HepG2 (cell line): ENCODE data around the gene ZBTB26. TPM values are rescaled to one million over a fixed set of nuclear protein-coding genes. Genes with fewer than 3 reads are reported as not detected.

ENCODE experiments used
- CBFB ChIP-seq: sonication (generic); formaldehyde crosslinking; IDR thresholded peaks from 2 replicates; pipeline ENCODE4 v1.4.0; 2020; ENCODE audit warnings: missing genetic modification reagents
- HDAC2 ChIP-seq: sonication (generic); formaldehyde crosslinking; IDR thresholded peaks from 2 replicates; pipeline ENCODE4 v1.4.0; 2020; ENCODE audit warnings: missing genetic modification reagents
- IRF2 ChIP-seq: IDR thresholded peaks from 2 replicates; pipeline ENCODE4 v1.6.1; 2018; ENCODE audit warnings: missing genetic modification reagents, missing compliant biosample characterization
- KDM1A ChIP-seq: IDR thresholded peaks from 2 replicates; pipeline ENCODE4 v1.6.1; 2016; ENCODE audit warnings: missing compliant biosample characterization
- NCOA1 ChIP-seq: sonication (generic); formaldehyde crosslinking; IDR thresholded peaks from 2 replicates; pipeline ENCODE4 v1.9.0; 2021; ENCODE audit warnings: missing genetic modification reagents
- PHF20 ChIP-seq: sonication (generic); formaldehyde crosslinking; IDR thresholded peaks from 2 replicates; pipeline ENCODE4 v1.5.0; 2020; ENCODE audit warnings: mild to moderate bottlenecking, missing genetic modification reagents
- RBM39 ChIP-seq: fragments of 200-400 bp; formaldehyde crosslinking; IDR thresholded peaks from one replicate; pipeline ENCODE4 v1.6.1; 2018; ENCODE audit warnings: antibody characterized with exemption, mild to moderate bottlenecking, low read depth, low read length; ENCODE audit not compliant: poor library complexity, severe bottlenecking
- SMYD3 ChIP-seq: sonication (generic); formaldehyde crosslinking; IDR thresholded peaks from 2 replicates; pipeline ENCODE4 v1.8.1; 2023; ENCODE audit warnings: mild to moderate bottlenecking, missing genetic modification reagents
- SRY ChIP-seq: sonication (generic); formaldehyde crosslinking; IDR thresholded peaks from 2 replicates; pipeline ENCODE4 v1.8.0; 2022; ENCODE audit warnings: mild to moderate bottlenecking, missing genetic modification reagents
- ZNF75D ChIP-seq: sonication (generic); formaldehyde crosslinking; IDR thresholded peaks from 2 replicates; pipeline ENCODE4 v1.8.1; 2023; ENCODE audit warnings: missing genetic modification reagents, mild to moderate bottlenecking, borderline replicate concordance
- ZNF878 ChIP-seq: sonication (generic); formaldehyde crosslinking; IDR thresholded peaks from 2 replicates; pipeline ENCODE4 v1.8.1; 2023; ENCODE audit warnings: mild to moderate bottlenecking, missing genetic modification reagents, moderate library complexity
- polyA plus RNA-seq, 8 experiments: library from polyadenylated mRNA; depleted of rRNA in 3 of 8; stranded (reverse) in 7 of 8; unstranded in 1 of 8; fragments of >200 nt; fragmentation: Illumina TruSeq in 4 of 8; extraction: Trizol in 4 of 8; gene quantifications; 2 replicates each; pipeline versions ENCODE4 v1.2.1 to v1.2.3, GENCODE V29; 2011 to 2016; ENCODE audit warnings: low read depth in 4 of 8, missing spikeins in 1 of 8, mixed read lengths in 1 of 8; ENCODE audit not compliant: insufficient read depth in 1 of 8
- total RNA-seq, 5 experiments: library from RNA; depleted of rRNA; stranded (reverse); fragments of >200 nt; fragmentation: Illumina TruSeq; extraction: Trizol; gene quantifications; 2 replicates each; pipeline ENCODE4 v1.2.3, GENCODE V29; 2016; ENCODE audit warnings: low read depth in 1 of 5
- TF ChIP-seq, protein P1 (sequence below): sonication (generic); formaldehyde crosslinking; IDR thresholded peaks from 2 replicates; pipeline ENCODE4 v1.4.0; 2020; ENCODE audit warnings: mild to moderate bottlenecking, missing genetic modification reagents, borderline replicate concordance
- TF ChIP-seq, protein P2 (sequence below): IDR thresholded peaks from 2 replicates; pipeline ENCODE4 v1.6.1; 2016; ENCODE audit warnings: low read depth, borderline replicate concordance
- TF ChIP-seq, protein P3 (sequence below): sonication (generic); formaldehyde crosslinking; IDR thresholded peaks from 2 replicates; pipeline ENCODE4 v1.4.0; 2020; ENCODE audit warnings: mild to moderate bottlenecking, missing genetic modification reagents
- TF ChIP-seq, protein P4 (sequence below): sonication (generic); formaldehyde crosslinking; IDR thresholded peaks from 2 replicates; pipeline ENCODE4 v1.5.1; 2020; ENCODE audit warnings: missing genetic modification reagents, mild to moderate bottlenecking, borderline replicate concordance

ZBTB26 gene
- total and polyA plus RNA-seq, 2 of the 13 experiments (the other 11 are each of a cell fraction or from before 2014, with no cell fraction given) = 4.5 to 8.6 TPM

DNA sequence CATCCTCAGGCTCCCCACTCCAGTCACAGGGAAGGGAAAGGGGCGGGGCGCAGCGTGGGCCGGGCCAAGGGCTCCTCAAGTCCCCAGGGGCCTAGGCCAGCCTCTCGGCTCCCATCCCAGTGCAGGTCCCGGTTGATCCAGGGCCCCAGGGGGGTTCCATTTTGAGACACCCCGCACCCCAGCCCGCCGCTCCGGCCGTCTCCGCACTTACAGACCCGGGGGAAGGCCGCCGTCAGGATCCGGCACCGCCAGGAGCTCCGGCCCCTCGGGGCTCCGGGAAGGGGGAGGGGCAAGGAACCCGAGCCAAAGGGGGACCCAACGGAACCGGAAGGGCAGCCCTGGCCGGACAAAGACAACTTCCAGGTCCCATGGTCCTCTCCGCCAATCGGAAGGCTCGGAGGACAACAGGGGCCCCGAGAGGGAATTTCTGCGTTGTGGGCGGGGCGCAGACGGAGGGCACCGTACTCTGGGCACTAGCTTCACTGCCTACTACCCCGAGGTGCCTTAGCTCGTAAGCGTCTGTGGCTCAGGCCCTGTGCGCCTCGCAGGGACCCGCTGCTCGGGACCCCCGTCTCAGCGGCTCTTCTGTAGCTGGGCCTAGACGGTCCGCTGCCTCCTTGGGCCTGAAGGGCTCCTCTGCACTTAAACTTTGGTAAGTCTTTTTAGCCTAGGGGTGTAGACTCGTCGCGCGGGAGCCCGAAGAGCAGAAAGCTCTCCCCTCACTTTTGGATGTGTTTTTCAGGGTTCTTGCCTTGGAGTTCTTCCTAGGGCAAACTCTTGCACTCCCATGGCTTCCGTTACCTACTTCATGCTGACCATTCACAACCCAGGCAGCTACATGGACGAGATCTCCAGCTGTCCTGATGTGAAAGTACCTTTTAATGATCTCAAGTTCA is at the start of gene ZBTB26 (continued):
- peak; percentile 28; the same call in 1 of the 2 replicates for TF ChIP-seq ZNF878 (CRISPR knock-in tag)
- TF ChIP-seq PHF20 (CRISPR knock-in tag) = peak; percentile 91
- TF ChIP-seq HDAC2 (CRISPR knock-in tag) = peak; percentile 44; the same call in 1 of the 2 replicates
- TF ChIP-seq, protein P1, sequence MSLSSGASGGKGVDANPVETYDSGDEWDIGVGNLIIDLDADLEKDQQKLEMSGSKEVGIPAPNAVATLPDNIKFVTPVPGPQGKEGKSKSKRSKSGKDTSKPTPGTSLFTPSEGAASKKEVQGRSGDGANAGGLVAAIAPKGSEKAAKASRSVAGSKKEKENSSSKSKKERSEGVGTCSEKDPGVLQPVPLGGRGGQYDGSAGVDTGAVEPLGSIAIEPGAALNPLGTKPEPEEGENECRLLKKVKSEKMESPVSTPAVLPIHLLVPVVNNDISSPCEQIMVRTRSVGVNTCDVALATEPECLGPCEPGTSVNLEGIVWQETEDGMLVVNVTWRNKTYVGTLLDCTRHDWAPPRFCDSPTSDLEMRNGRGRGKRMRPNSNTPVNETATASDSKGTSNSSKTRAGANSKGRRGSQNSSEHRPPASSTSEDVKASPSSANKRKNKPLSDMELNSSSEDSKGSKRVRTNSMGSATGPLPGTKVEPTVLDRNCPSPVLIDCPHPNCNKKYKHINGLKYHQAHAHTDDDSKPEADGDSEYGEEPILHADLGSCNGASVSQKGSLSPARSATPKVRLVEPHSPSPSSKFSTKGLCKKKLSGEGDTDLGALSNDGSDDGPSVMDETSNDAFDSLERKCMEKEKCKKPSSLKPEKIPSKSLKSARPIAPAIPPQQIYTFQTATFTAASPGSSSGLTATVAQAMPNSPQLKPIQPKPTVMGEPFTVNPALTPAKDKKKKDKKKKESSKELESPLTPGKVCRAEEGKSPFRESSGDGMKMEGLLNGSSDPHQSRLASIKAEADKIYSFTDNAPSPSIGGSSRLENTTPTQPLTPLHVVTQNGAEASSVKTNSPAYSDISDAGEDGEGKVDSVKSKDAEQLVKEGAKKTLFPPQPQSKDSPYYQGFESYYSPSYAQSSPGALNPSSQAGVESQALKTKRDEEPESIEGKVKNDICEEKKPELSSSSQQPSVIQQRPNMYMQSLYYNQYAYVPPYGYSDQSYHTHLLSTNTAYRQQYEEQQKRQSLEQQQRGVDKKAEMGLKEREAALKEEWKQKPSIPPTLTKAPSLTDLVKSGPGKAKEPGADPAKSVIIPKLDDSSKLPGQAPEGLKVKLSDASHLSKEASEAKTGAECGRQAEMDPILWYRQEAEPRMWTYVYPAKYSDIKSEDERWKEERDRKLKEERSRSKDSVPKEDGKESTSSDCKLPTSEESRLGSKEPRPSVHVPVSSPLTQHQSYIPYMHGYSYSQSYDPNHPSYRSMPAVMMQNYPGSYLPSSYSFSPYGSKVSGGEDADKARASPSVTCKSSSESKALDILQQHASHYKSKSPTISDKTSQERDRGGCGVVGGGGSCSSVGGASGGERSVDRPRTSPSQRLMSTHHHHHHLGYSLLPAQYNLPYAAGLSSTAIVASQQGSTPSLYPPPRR (CRISPR knock-in tag) = 0 out of 2 replicates have a peak, but pooled peaks have one; percentile 30
- TF ChIP-seq, protein P2, sequence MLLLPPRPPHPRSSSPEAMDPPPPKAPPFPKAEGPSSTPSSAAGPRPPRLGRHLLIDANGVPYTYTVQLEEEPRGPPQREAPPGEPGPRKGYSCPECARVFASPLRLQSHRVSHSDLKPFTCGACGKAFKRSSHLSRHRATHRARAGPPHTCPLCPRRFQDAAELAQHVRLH (CRISPR knock-in tag) = peak; percentile 81; the same call in 1 of the 2 replicates
- TF ChIP-seq ZNF75D = no peak
- no peak for TF ChIP-seq SMYD3
- TF ChIP-seq SRY (CRISPR knock-in tag) = peak; percentile 95
- peak; percentile 40 for TF ChIP-seq RBM39
- TF ChIP-seq, protein P3, sequence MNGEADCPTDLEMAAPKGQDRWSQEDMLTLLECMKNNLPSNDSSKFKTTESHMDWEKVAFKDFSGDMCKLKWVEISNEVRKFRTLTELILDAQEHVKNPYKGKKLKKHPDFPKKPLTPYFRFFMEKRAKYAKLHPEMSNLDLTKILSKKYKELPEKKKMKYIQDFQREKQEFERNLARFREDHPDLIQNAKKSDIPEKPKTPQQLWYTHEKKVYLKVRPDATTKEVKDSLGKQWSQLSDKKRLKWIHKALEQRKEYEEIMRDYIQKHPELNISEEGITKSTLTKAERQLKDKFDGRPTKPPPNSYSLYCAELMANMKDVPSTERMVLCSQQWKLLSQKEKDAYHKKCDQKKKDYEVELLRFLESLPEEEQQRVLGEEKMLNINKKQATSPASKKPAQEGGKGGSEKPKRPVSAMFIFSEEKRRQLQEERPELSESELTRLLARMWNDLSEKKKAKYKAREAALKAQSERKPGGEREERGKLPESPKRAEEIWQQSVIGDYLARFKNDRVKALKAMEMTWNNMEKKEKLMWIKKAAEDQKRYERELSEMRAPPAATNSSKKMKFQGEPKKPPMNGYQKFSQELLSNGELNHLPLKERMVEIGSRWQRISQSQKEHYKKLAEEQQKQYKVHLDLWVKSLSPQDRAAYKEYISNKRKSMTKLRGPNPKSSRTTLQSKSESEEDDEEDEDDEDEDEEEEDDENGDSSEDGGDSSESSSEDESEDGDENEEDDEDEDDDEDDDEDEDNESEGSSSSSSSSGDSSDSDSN (CRISPR knock-in tag) = peak; percentile 78
- TF ChIP-seq NCOA1 (CRISPR knock-in tag) = 0 out of 2 replicates have a peak, but pooled peaks have one; percentile 57
- TF ChIP-seq IRF2 (CRISPR knock-in tag) = peak; percentile 75
- TF ChIP-seq KDM1A (CRISPR knock-in tag) = no peak
- no peak; the same call in 1 of the 2 replicates for TF ChIP-seq CBFB (CRISPR knock-in tag)
- TF ChIP-seq, protein P4, sequence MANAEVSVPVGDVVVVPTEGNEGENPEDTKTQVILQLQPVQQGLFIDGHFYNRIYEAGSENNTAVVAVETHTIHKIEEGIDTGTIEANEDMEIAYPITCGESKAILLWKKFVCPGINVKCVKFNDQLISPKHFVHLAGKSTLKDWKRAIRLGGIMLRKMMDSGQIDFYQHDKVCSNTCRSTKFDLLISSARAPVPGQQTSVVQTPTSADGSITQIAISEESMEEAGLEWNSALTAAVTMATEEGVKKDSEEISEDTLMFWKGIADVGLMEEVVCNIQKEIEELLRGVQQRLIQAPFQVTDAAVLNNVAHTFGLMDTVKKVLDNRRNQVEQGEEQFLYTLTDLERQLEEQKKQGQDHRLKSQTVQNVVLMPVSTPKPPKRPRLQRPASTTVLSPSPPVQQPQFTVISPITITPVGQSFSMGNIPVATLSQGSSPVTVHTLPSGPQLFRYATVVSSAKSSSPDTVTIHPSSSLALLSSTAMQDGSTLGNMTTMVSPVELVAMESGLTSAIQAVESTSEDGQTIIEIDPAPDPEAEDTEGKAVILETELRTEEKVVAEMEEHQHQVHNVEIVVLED (CRISPR knock-in tag) = peak; percentile 65
